ENCODE data around the gene PRKCB. TPM values are rescaled to one million over a fixed set of nuclear protein-coding genes. Genes with fewer than 3 reads are reported as not detected.

The PRKCB gene
- total RNA-seq, 2 donors from 2014 or later, result 2.9 to 28.6 TPM

GRCh38 chr16:24131294-24131693 is 295.5 kb downstream of the PRKCB start:
- 73% methylated on average over 2 of the region's 2 CpGs for WGBS
- Histone ChIP-seq H3K4me1 (replicated peaks) (no peaks in the 10 kb centered on the region), H3K36me3 (no peaks in the 10 kb centered on the region), H3K27me3 (replicated peaks; ENCODE audit: insufficient read depth) (no peaks in the 10 kb centered on the region), H3K27ac (no peak overlapping the region), H3K4me3 (no peak overlapping the region), H3K9me3 (no peaks in the 10 kb centered on the region)
- intact Hi-C loops (cut with DNase I), result no loop called here
- DNase-seq (ENCODE audit: low spot score), result no peak
- no peak for TF ChIP-seq POLR2A (IDR thresholded peaks at IDR 0.05)
- no peak for TF ChIP-seq CTCF (IDR thresholded peaks at IDR 0.05)
- no peak for TF ChIP-seq POLR2AphosphoS5 (IDR thresholded peaks at IDR 0.05)

- no peak for DNase-seq (ENCODE audit: low spot score)
- H3K4me1 ChIP-seq (replicated peaks), result no peaks in the 10 kb centered on the region
- intact Hi-C loops (cut with DNase I), result no loop called here
- no peak for TF ChIP-seq POLR2AphosphoS5 (IDR thresholded peaks at IDR 0.05)
- TF ChIP-seq POLR2A (IDR thresholded peaks at IDR 0.05), result no peak
- no peak for TF ChIP-seq CTCF (IDR thresholded peaks at IDR 0.05)
- no peaks in the 10 kb centered on the region for H3K9me3 ChIP-seq
- H3K27ac ChIP-seq, result no peak overlapping the region
- 98% methylated on average over 2 of the region's 2 CpGs for WGBS
- no peak overlapping the region for H3K4me3 ChIP-seq
- no peaks in the 10 kb centered on the region for H3K36me3 ChIP-seq
- H3K27me3 ChIP-seq (replicated peaks; ENCODE audit: insufficient read depth), result no peaks in the 10 kb centered on the region
Observed at GRCh38 chr16:24132048-24132796, 296.4 kb downstream of the PRKCB start.

- H3K27ac ChIP-seq, result no peak overlapping the region
- TF ChIP-seq POLR2A (IDR thresholded peaks at IDR 0.05) (no peak), CTCF (IDR thresholded peaks at IDR 0.05) (no peak), POLR2AphosphoS5 (IDR thresholded peaks at IDR 0.05) (no peak)
- no peak for DNase-seq (ENCODE audit: low spot score)
- intact Hi-C loops (cut with DNase I), result no loop called here
- no peaks in the 10 kb centered on the region for H3K27me3 ChIP-seq (replicated peaks; ENCODE audit: insufficient read depth)
- 82% methylated on average over 3 of the region's 3 CpGs for WGBS
- no peaks in the 10 kb centered on the region for H3K36me3 ChIP-seq
- no peaks in the 10 kb centered on the region for H3K4me1 ChIP-seq (replicated peaks)
- no peaks in the 10 kb centered on the region for H3K9me3 ChIP-seq
- H3K4me3 ChIP-seq, result no peak overlapping the region
Observed at GRCh38 chr16:24132797-24133155, 297.0 kb downstream of the PRKCB start.

DNA sequence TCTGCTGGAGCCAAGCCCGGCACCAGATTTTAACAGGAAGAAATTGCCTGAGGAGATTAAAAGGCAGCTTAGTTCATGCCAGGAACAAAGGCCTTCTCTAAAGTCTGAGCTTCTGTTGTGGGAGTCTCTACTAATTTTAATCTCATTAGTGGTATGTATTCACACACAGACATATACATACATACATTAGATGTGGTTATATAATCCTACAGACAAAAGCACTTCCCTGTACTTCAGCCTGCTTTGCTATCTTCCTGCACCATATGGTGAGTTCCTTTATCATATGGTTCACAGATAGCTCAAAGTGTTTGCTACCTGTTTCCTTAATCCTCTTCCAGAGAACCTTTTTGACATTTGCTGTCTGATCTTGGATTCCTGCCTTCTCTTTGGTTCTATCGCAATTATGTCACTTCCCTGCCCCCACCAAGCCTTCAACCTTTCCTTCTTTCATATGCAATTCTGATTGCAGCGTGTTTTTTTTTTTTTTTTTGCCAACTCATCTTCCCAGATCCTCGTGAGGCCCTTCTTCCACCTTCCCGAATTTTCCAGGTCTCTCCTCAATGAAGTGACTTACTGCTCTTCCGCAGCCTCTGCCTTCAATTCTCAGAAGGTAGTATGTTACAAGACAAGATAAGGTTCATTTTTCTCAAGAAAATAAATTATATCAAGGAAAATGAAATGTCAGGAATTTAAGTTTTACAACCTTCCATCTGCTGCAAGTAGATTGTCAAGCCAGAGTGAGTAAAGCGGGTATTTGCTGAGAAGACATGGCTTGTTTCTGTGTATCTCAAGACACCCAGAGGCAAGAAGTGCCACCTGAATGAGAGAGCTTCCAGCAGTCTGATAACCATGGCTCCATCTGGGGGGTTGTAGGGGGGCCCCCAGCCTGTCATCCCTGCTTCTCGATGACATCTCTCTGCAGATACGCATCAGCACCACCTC is 300.1 kb downstream of the PRKCB start:
- H3K4me1 ChIP-seq (replicated peaks), result no peaks in the 10 kb centered on the region
- WGBS, result 66% methylated on average over 9 of the region's 9 CpGs
- no peaks in the 10 kb centered on the region for H3K36me3 ChIP-seq
- intact Hi-C loops (cut with DNase I), result no loop called here
- DNase-seq (ENCODE audit: low spot score), result no peak
- no peak overlapping the region for H3K27ac ChIP-seq
- no peaks in the 10 kb centered on the region for H3K27me3 ChIP-seq (replicated peaks; ENCODE audit: insufficient read depth)
- no peak for TF ChIP-seq POLR2A (IDR thresholded peaks at IDR 0.05)
- TF ChIP-seq CTCF (IDR thresholded peaks at IDR 0.05), result no peak
- no peak for TF ChIP-seq POLR2AphosphoS5 (IDR thresholded peaks at IDR 0.05)
- no peaks in the 10 kb centered on the region for H3K9me3 ChIP-seq
- no peak overlapping the region for H3K4me3 ChIP-seq
